ENCODE measurements around the gene VMO1.

DNA sequence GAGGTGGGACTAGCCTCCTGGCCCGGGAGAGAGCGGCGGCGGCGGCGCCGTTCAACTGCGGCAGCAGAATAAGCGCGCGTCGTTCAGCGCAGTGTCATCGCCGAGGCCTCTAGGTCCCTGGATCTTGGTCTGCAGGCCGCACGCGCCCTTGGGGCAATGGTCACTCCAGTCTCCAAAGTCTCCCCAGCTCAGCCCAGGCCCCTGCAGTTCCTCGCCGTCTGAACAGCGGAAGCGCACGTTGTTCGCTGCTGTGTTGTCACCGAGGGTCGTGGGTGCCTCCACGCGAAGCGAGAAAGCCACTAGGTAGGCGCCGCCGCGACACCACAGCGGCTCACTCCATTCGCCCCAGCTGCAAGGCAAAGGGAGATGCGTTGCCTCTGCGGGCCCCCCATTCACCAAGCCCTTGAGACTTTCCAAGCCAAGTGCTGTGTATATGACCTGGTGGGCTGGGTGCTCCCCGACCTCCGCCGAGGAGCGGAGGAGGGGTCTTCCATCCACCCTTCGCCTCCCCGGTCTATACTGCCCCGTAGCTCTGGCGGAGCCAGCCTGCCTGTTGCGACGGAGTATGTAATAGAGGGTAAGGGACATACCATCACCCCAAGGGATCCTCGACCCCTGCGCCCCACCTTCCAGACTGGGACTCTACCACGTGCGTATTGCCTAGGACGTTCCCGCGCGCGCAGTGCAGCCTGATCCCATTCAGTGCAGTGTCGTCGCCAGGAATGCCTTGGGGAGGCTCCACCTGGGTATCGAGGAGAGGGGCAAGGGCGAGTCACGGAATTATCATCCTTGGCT, 656 bp downstream of the VMO1 start:
- TF ChIP-seq, protein P1, sequence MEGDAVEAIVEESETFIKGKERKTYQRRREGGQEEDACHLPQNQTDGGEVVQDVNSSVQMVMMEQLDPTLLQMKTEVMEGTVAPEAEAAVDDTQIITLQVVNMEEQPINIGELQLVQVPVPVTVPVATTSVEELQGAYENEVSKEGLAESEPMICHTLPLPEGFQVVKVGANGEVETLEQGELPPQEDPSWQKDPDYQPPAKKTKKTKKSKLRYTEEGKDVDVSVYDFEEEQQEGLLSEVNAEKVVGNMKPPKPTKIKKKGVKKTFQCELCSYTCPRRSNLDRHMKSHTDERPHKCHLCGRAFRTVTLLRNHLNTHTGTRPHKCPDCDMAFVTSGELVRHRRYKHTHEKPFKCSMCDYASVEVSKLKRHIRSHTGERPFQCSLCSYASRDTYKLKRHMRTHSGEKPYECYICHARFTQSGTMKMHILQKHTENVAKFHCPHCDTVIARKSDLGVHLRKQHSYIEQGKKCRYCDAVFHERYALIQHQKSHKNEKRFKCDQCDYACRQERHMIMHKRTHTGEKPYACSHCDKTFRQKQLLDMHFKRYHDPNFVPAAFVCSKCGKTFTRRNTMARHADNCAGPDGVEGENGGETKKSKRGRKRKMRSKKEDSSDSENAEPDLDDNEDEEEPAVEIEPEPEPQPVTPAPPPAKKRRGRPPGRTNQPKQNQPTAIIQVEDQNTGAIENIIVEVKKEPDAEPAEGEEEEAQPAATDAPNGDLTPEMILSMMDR (conservative IDR thresholded peaks at IDR 0.05; ENCODE audit: low read length): no peak
- TF ChIP-seq EZH2phosphoT487 (IDR thresholded peaks at IDR 0.05; ENCODE audit: borderline replicate concordance): no peak

Measured in Loucy (cell line).